Measurements from ENCODE around the gene TOP2A. TPM values are rescaled to one million over a fixed set of nuclear protein-coding genes. Genes with fewer than 3 reads are reported as not detected.

Gene TOP2A
- total RNA-seq, 4 donors from 2014 or later: 0.26 to 1.6 (median 1.0) TPM

DNA sequence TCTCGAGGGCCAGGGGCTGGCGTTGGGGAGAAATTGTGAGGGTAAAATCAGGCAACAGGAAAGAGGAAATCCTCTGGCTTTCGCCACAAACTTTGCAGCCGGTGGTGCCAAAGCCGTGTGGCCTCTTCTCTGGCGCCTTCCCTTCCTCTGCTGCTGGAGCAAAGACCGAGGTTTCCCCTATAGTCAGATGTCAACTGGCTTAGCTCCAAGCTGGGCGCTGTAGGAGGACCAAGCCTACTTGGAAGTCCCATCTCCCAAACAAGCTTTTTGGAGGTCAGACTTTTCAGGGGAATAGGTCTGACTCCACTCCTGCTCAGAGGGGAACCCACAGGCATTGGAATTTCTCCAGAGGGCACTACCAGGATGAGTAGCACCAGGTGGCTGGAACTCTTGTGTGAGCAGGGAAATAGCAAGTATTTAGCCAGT is 30.5 kb upstream of the TOP2A start:
- TF ChIP-seq, protein P1, sequence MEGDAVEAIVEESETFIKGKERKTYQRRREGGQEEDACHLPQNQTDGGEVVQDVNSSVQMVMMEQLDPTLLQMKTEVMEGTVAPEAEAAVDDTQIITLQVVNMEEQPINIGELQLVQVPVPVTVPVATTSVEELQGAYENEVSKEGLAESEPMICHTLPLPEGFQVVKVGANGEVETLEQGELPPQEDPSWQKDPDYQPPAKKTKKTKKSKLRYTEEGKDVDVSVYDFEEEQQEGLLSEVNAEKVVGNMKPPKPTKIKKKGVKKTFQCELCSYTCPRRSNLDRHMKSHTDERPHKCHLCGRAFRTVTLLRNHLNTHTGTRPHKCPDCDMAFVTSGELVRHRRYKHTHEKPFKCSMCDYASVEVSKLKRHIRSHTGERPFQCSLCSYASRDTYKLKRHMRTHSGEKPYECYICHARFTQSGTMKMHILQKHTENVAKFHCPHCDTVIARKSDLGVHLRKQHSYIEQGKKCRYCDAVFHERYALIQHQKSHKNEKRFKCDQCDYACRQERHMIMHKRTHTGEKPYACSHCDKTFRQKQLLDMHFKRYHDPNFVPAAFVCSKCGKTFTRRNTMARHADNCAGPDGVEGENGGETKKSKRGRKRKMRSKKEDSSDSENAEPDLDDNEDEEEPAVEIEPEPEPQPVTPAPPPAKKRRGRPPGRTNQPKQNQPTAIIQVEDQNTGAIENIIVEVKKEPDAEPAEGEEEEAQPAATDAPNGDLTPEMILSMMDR (IDR thresholded peaks at IDR 0.05 in 4 of 5, conservative IDR thresholded peaks at IDR 0.05 in 1 of 5): no peak
- H3K27me3 ChIP-seq: no peaks in the 10 kb centered on the region
- no peaks in the 10 kb centered on the region for H3K9me3 ChIP-seq
- no peak for ATAC-seq
- H3K4me3 ChIP-seq: peak overlapping the region; percentile 2 to 64 (median 12)
- H3K27ac ChIP-seq: peak overlapping the region; percentile 60 to 79 (median 70)
- intact Hi-C loops (cut with DNase I; ENCODE audit: low total_unique reads): no loop called here
- H3K4me1 ChIP-seq: peaks cover 36 to 43% of the 10 kb centered on the region in 2 donors
- no peaks in the 10 kb centered on the region for H3K36me3 ChIP-seq
- peak in 1 of 2 donors; percentile 33 for DNase-seq
- in situ Hi-C loops (cut with MboI; ENCODE audit: low sequenced_read_pairs in 4 of 4): loop anchor here in 2 of 4 donors (10.0 to 25.0 kb wide), 2 partner anchors 87 to 89 kb away; no protein-coding TSS in a partner anchor

DNA sequence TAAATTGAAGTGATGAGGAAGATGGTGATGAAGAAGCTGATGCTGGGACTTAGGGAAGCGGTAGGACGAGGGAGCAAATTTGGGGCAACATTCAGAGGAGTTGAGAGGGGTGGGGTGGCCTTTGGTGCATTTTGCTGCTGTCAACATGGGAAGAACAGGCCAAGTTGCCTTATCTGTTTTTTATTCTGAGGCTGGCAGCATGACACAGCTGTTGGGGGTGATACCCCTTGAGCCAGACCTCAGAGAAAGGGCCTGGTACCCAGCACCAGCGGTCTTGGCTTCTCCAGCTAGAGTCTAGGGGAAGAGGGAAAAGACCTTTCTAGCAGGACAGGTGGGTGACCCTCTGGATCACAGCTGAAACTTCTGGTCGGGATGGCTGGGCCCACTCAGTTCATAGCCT is 30.1 kb upstream of the TOP2A start:
- ATAC-seq (no peak), DNase-seq (no peak)
- no peaks in the 10 kb centered on the region for H3K9me3 ChIP-seq
- H3K27ac ChIP-seq: peak overlapping the region; percentile 60 to 79 (median 70)
- peaks cover 0 to 2% (median 0%) of the 10 kb centered on the region in 3 donors for H3K27me3 ChIP-seq
- peaks cover 36 to 43% of the 10 kb centered on the region in 2 donors for H3K4me1 ChIP-seq
- in situ Hi-C loops (cut with MboI; ENCODE audit: low sequenced_read_pairs in 4 of 4) (loop anchor here in 2 of 4 donors (10.0 to 25.0 kb wide), 2 partner anchors 87 to 89 kb away; no protein-coding TSS in a partner anchor), intact Hi-C loops (cut with DNase I; ENCODE audit: low total_unique reads) (no loop called here)
- peak overlapping the region; percentile 2 to 64 (median 12) for H3K4me3 ChIP-seq
- H3K36me3 ChIP-seq: no peaks in the 10 kb centered on the region
- TF ChIP-seq POLR2A (IDR thresholded peaks at IDR 0.05): no peak
- TF ChIP-seq, protein P1 (IDR thresholded peaks at IDR 0.05 in 4 of 5, conservative IDR thresholded peaks at IDR 0.05 in 1 of 5): no peak

DNA sequence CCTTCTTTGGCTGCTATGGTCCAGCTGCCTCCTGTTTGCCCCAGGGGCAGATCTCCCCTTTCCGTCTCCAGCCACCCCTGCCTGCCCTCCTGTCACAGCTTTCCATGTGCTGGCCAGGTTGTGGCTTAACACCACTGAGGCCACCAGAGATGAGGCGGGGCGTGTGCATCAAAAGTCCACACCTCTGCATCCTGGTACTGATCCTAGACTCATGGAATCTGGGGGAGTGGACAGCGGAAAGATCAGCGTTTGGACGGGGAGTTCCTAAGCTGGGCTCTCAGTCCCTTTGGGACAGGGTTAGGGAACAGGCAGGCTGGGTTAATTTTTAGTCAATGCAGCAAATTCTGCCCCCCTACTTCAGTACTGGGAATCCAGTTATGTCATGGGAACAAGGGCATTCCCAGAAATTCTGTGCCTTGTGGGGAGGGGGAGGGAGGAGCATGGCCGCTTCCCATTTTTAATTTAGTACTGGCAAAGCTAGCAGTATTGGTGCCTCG is 29.5 kb upstream of the TOP2A start:
- DNase-seq (peak in 1 of 2 donors; percentile 38), ATAC-seq (peak in 1 of 2 donors; percentile 35)
- Histone ChIP-seq H3K4me3 (peak overlapping the region in 3 of 4 donors; percentile 2 to 64 (median 28)), H3K4me1 (peaks cover 36 to 38% of the 10 kb centered on the region in 2 donors), H3K9me3 (no peaks in the 10 kb centered on the region), H3K27ac (peak overlapping the region; percentile 60 to 79 (median 70)), H3K27me3 (peaks cover 0 to 2% (median 0%) of the 10 kb centered on the region in 3 donors), H3K36me3 (no peaks in the 10 kb centered on the region)
- TF ChIP-seq POLR2A (IDR thresholded peaks at IDR 0.05): no peak
- TF ChIP-seq, protein P1 (IDR thresholded peaks at IDR 0.05 in 4 of 5, conservative IDR thresholded peaks at IDR 0.05 in 1 of 5): no peak
- intact Hi-C loops (cut with DNase I; ENCODE audit: low total_unique reads): no loop called here
- in situ Hi-C loops (cut with MboI; ENCODE audit: low sequenced_read_pairs in 4 of 4): loop anchor here in 2 of 4 donors (10.0 to 25.0 kb wide), 2 partner anchors 88 to 90 kb away; no protein-coding TSS in a partner anchor

DNA sequence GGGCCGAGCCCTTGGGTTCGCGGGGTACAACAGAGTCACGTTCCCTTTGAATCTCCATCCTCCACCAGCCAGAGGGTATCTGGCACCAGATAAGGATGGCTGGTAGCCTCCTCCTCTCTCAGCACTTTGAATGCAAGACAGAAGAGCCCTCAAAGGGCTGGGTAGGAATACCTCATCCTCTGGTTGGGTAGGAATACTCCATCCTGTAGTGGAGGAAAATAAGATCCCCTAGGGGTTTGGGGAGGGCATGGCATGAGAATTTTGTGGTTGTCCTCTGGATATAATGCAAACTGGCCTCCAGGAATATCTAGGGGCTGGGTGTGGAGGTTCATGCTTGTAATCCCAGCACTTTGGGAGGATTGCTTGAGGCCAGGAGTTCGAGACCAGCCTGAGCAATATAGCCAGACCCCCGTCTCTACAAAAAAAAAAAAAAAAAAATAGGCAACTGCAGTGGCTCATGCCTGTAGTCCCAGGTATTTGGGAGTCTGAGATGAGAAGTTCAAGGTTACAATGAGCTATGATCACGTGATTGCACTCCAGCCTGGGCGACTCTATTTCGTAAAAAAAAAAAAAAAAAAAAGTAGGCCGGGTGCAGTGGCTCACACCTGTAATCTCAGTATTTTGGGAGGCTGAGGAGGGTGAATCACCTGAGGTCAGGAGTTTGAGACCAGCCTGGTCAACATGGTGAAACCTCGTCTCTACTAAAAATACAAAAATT is 28.2 kb upstream of the TOP2A start:
- ATAC-seq (no peak), DNase-seq (no peak)
- peak overlapping the region; percentile 48 to 82 (median 78) for H3K27ac ChIP-seq
- no peaks in the 10 kb centered on the region for H3K9me3 ChIP-seq
- intact Hi-C loops (cut with DNase I; ENCODE audit: low total_unique reads) (no loop called here), in situ Hi-C loops (cut with MboI; ENCODE audit: low sequenced_read_pairs in 4 of 4) (loop anchor here in 2 of 4 donors (10.0 to 25.0 kb wide), 2 partner anchors 89 to 91 kb away; no protein-coding TSS in a partner anchor)
- H3K4me3 ChIP-seq: peak overlapping the region; percentile 49 to 64 (median 56)
- H3K27me3 ChIP-seq: peaks cover 0 to 2% (median 0%) of the 10 kb centered on the region in 3 donors
- peaks cover 25 to 29% of the 10 kb centered on the region in 2 donors for H3K4me1 ChIP-seq
- TF ChIP-seq, protein P1 (IDR thresholded peaks at IDR 0.05 in 4 of 5, conservative IDR thresholded peaks at IDR 0.05 in 1 of 5): no peak
- no peak for TF ChIP-seq POLR2A (IDR thresholded peaks at IDR 0.05)
- no peaks in the 10 kb centered on the region for H3K36me3 ChIP-seq
